Activated CD8-positive, alpha-beta T cell treated with anti-CD3 and anti-CD28 coated beads for 36 hours (primary cell): ENCODE results near the gene TMEM101. TPM values are rescaled to one million over a fixed set of nuclear protein-coding genes. Genes with fewer than 3 reads are reported as not detected.

Experiments
- total RNA-seq, 2 experiments: library from RNA; stranded (reverse); gene quantifications; one replicate each; pipeline ENCODE4 v1.2.3, GENCODE V29; 2021

The TMEM101 gene
- total RNA-seq, 2 experiments from 2014 or later: 26.1 to 28.5 TPM

Other genes starting within 250 kb of the TMEM101 start
- gene DUSP3, start 236.0 kb downstream of the TMEM101 start, total RNA-seq: 10 to 100 TPM; 24.7 to 26.3 TPM
- gene CFAP97D1, start 234.5 kb downstream of the TMEM101 start, total RNA-seq: under 1 TPM in 1 of 2 experiments, not detected in 1; 0.07 TPM
- under 1 TPM; 0.27 to 0.31 TPM for gene MPP3, start 181.8 kb downstream of the TMEM101 start, total RNA-seq
- gene CD300LG, start 167.8 kb downstream of the TMEM101 start, total RNA-seq: not detected
- 1 to 10 TPM; 6.0 TPM for gene MPP2, start 107.4 kb downstream of the TMEM101 start, total RNA-seq
- gene PPY, start 72.5 kb downstream of the TMEM101 start, total RNA-seq: not detected
- under 1 TPM in 1 of 2 experiments, not detected in 1; 0.29 TPM for gene PYY, start 61.0 kb downstream of the TMEM101 start, total RNA-seq
- gene NAGS, start 10.3 kb downstream of the TMEM101 start, total RNA-seq: 1 to 10 TPM; 1.7 to 2.4 TPM
- gene LSM12, start 51.7 kb upstream of the TMEM101 start, total RNA-seq: 100 to 1,000 TPM; 104 to 110 TPM
- 10 to 100 TPM; 20.2 to 20.7 TPM for gene G6PC3, start 55.8 kb upstream of the TMEM101 start, total RNA-seq
- 10 to 100 TPM; 19.1 to 19.3 TPM for gene HDAC5, start 108.7 kb upstream of the TMEM101 start, total RNA-seq
- 10 to 100 TPM; 16.8 to 17.9 TPM for gene HROB, start 127.0 kb upstream of the TMEM101 start, total RNA-seq
- under 1 TPM; 0.18 to 0.27 TPM for gene ASB16, start 155.7 kb upstream of the TMEM101 start, total RNA-seq
- 10 to 100 TPM; 17.5 TPM for gene TMUB2, start 172.0 kb upstream of the TMEM101 start, total RNA-seq
- 10 to 100 TPM; 58.1 to 62.3 TPM for gene ATXN7L3, start 184.9 kb upstream of the TMEM101 start, total RNA-seq
- 100 to 1,000 TPM; 129 to 135 TPM for gene UBTF, start 204.7 kb upstream of the TMEM101 start, total RNA-seq